GM18907 (cell line): ENCODE results near the gene ZSWIM6.
"Not testable (repeated sequence)": the region's sequence is repeated elsewhere in the genome, so short reads cannot be mapped to it uniquely, and the experiment has no call there.

ENCODE experiments used
- ATAC-seq: cut with Tn5 transposase; IDR thresholded peaks from one replicate; pipeline ENCODE4 v1.9.1; 2021; ENCODE audit warnings: mild to moderate bottlenecking, moderate library complexity; ENCODE audit not compliant: unreplicated experiment

The ZSWIM6 gene

GRCh38 chr5:61402970-61403900 is 71.2 kb downstream of the ZSWIM6 start:
- no peak for ATAC-seq

GRCh38 chr5:61405511-61406295 is 73.6 kb downstream of the ZSWIM6 start:
- ATAC-seq = no peak

- ATAC-seq = not testable (repeated sequence)
These were observed 74.4 kb downstream of the ZSWIM6 start for GRCh38 chr5:61406497-61406896.

GRCh38 chr5:61407706-61408270 is 75.7 kb downstream of the ZSWIM6 start:
- no peak for ATAC-seq

GRCh38 chr5:61408476-61409168 is 76.6 kb downstream of the ZSWIM6 start:
- ATAC-seq = peak; percentile 99

GRCh38 chr5:61409568-61409967 is 77.5 kb downstream of the ZSWIM6 start:
- ATAC-seq = no peak

GRCh38 chr5:61410811-61411210 is 78.8 kb downstream of the ZSWIM6 start:
- ATAC-seq = no peak

- no peak for ATAC-seq
These were observed 80.3 kb downstream of the ZSWIM6 start for GRCh38 chr5:61412361-61412760.

GRCh38 chr5:61413205-61413604 is 81.1 kb downstream of the ZSWIM6 start:
- ATAC-seq = not testable (repeated sequence)

- ATAC-seq = no peak
These were observed 82.7 kb downstream of the ZSWIM6 start for GRCh38 chr5:61414806-61415205.

GRCh38 chr5:61416010-61416409 is 84.0 kb downstream of the ZSWIM6 start:
- ATAC-seq = no peak

GRCh38 chr5:61416420-61416819 is 84.4 kb downstream of the ZSWIM6 start:
- ATAC-seq = no peak

- no peak for ATAC-seq
These were observed 85.3 kb downstream of the ZSWIM6 start for GRCh38 chr5:61417340-61417739.

GRCh38 chr5:61417851-61418250 is 85.8 kb downstream of the ZSWIM6 start:
- ATAC-seq = no peak

GRCh38 chr5:61419106-61419505 is 87.0 kb downstream of the ZSWIM6 start:
- ATAC-seq = no peak

GRCh38 chr5:61420016-61420415 is 88.0 kb downstream of the ZSWIM6 start:
- ATAC-seq = no peak

- ATAC-seq = not testable (repeated sequence)
These were observed 89.2 kb downstream of the ZSWIM6 start for GRCh38 chr5:61421262-61421661.

- no peak for ATAC-seq
These were observed 91.6 kb downstream of the ZSWIM6 start for GRCh38 chr5:61423487-61424145.

GRCh38 chr5:61425918-61426317 is 93.9 kb downstream of the ZSWIM6 start:
- ATAC-seq = no peak

- ATAC-seq = no peak
These were observed 97.8 kb downstream of the ZSWIM6 start for GRCh38 chr5:61429906-61430305.
